Tibial artery (tissue), 4 donors: ENCODE data around the gene NIPAL1.

Experiments used
- DNase-seq, 2 donors: peaks; one replicate each; pipeline ENCODE4 v3.0.0-alpha.2; 2019
- H3K27ac ChIP-seq, 2 donors: fragments of 200-600 bp; sonication (generic) in 1 of 2; 1 replicate in 1 of 2; 2 replicates in 1 of 2; pipeline ENCODE4 v1.5.1; 2018 to 2019; ENCODE audit warnings: mild to moderate bottlenecking in 1 of 2
- H3K27me3 ChIP-seq, 2 donors: fragments of 200-600 bp; sonication (generic) in 1 of 2; one replicate each; pipeline versions ENCODE4 v1.5.1 to v1.6.0; 2016 to 2019
- H3K36me3 ChIP-seq, 3 donors: fragments of 200-600 bp; sonication (generic) in 2 of 3; one replicate each; pipeline ENCODE4 v1.5.1; 2016 to 2019; ENCODE audit warnings: mild to moderate bottlenecking in 2 of 3
- H3K4me1 ChIP-seq, 4 donors: fragments of 200-600 bp; sonication (generic) in 2 of 4; 1 replicate in 3 of 4; 2 replicates in 1 of 4; pipeline ENCODE4 v1.5.1; 2016 to 2019
- H3K4me3 ChIP-seq, 2 donors: fragments of 200-600 bp; sonication (generic) in 1 of 2; 1 replicate in 1 of 2; 2 replicates in 1 of 2; pipeline ENCODE4 v1.5.1; 2018 to 2019; ENCODE audit warnings: mild to moderate bottlenecking in 2 of 2
- H3K9me3 ChIP-seq, 3 donors: fragments of 200-600 bp; sonication (generic) in 1 of 3; one replicate each; pipeline ENCODE4 v1.5.1; 2016 to 2019
- intact Hi-C: fragments of 100-400 bp; cut with DNase I; formaldehyde crosslinking; loops from one replicate; pipeline ENCODE4 v1.15.0; 2023; ENCODE audit warnings: low total_unique reads
- TF ChIP-seq, protein P1 (sequence below), 2 experiments: fragments of 200-600 bp in 1 of 2; fragments of 450-650 bp in 1 of 2; IDR thresholded peaks; one replicate each; pipeline ENCODE4 v1.5.1; 2017 to 2019; ENCODE audit warnings: antibody characterized with exemption in 2 of 2, mild to moderate bottlenecking in 1 of 2, moderate library complexity in 1 of 2

The NIPAL1 gene

DNA sequence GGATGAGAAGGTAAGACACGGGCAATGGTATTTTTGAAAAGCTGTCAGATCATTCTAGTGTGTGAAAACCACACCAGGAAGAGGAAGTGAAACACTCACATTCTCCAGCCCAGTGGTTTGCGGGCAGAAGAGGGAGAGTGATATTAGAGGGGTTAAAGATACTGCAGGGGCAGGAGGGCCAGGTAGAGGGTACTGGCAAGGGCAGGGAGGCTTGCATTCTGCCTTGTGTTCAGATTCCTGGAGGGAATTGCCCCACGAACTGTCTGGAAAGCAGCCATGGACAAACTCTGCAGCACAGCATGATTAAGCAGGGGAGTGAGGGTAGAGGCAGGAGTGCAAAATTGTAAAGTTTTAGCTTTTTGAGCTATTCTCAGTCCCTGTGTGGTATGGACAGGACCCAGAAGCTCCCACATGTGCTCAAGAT is 30.9 kb downstream of the NIPAL1 start:
- H3K9me3 ChIP-seq, result no peaks in the 10 kb centered on the region
- intact Hi-C loops, result no loop called here
- no peaks in the 10 kb centered on the region for H3K27me3 ChIP-seq
- TF ChIP-seq, protein P1, sequence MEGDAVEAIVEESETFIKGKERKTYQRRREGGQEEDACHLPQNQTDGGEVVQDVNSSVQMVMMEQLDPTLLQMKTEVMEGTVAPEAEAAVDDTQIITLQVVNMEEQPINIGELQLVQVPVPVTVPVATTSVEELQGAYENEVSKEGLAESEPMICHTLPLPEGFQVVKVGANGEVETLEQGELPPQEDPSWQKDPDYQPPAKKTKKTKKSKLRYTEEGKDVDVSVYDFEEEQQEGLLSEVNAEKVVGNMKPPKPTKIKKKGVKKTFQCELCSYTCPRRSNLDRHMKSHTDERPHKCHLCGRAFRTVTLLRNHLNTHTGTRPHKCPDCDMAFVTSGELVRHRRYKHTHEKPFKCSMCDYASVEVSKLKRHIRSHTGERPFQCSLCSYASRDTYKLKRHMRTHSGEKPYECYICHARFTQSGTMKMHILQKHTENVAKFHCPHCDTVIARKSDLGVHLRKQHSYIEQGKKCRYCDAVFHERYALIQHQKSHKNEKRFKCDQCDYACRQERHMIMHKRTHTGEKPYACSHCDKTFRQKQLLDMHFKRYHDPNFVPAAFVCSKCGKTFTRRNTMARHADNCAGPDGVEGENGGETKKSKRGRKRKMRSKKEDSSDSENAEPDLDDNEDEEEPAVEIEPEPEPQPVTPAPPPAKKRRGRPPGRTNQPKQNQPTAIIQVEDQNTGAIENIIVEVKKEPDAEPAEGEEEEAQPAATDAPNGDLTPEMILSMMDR (IDR thresholded peaks at IDR 0.05), result no peak
- no peak overlapping the region for H3K27ac ChIP-seq
- no peak overlapping the region for H3K4me3 ChIP-seq
- DNase-seq, result no peak
- H3K4me1 ChIP-seq, result no peaks in the 10 kb centered on the region
- no peaks in the 10 kb centered on the region for H3K36me3 ChIP-seq

DNA sequence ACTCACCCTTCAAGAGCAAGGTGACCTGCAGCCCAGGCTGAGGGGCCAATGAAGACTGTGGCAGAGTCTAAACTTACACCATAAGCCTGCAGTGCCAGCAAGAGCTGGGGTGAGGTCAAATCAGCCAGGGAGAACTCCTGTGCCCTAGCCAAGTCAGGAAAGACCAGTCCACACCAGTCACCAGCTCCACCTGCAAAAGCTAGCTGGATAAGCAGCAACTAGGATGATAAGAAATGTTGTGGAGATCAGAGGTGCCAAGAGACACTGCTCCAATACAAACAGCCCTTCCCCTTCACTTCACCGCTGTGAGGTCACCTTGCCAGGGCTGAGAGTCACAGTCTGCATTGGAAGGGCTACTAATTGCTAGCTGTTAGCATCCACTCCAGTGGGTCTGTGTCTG is 31.3 kb downstream of the NIPAL1 start:
- Histone ChIP-seq H3K4me1 (no peaks in the 10 kb centered on the region), H3K27me3 (no peaks in the 10 kb centered on the region), H3K36me3 (no peaks in the 10 kb centered on the region), H3K27ac (no peak overlapping the region), H3K9me3 (no peaks in the 10 kb centered on the region), H3K4me3 (no peak overlapping the region)
- DNase-seq, result no peak
- TF ChIP-seq, protein P1 (IDR thresholded peaks at IDR 0.05), result no peak
- intact Hi-C loops, result no loop called here

DNA sequence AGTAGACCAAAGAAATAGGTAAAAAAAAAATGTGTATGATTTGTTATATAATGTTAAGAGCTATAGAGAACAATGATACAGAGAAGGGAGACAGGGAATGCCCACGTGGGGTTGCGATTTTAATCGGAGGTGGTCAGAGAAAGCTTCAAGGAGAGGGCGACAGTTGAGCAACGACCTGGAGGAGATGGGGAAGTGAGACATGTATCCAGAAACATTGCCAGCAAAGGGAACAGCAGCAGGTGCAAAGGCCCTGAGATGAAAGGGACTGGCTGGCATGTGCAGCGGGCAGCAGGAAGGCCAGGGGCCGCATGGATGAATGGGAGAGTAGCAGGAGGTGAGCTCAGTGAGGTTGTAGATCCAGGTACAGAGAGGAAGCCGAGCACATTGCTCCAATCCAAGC is 32.9 kb downstream of the NIPAL1 start:
- H3K27me3 ChIP-seq, result no peaks in the 10 kb centered on the region
- no peaks in the 10 kb centered on the region for H3K9me3 ChIP-seq
- intact Hi-C loops, result no loop called here
- H3K27ac ChIP-seq, result no peak overlapping the region
- H3K4me3 ChIP-seq, result no peak overlapping the region
- H3K4me1 ChIP-seq, result no peaks in the 10 kb centered on the region
- no peaks in the 10 kb centered on the region for H3K36me3 ChIP-seq
- no peak for DNase-seq
- TF ChIP-seq, protein P1 (IDR thresholded peaks at IDR 0.05), result no peak

DNA sequence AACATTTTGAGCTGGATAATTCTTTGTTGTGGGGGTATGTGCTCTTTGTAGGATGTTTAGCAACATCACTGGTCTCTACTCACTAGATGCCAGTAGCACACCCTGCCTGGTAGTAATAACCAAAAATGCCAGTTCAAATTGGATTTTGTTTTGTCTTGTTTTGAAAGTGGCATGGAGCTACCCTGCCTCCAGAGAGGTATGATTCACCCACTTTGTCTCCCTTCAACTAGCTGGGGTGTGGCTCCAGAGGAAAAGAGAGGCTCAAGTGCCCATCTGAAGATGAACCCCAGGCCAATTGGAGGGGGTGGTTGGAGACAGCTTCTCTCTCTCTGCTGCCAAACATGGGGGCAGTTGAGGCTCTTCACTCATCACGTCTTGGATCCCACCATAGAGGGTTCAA is 34.5 kb downstream of the NIPAL1 start:
- no peaks in the 10 kb centered on the region for H3K9me3 ChIP-seq
- H3K27me3 ChIP-seq, result no peaks in the 10 kb centered on the region
- intact Hi-C loops, result no loop called here
- no peaks in the 10 kb centered on the region for H3K4me1 ChIP-seq
- H3K36me3 ChIP-seq, result no peaks in the 10 kb centered on the region
- TF ChIP-seq, protein P1 (IDR thresholded peaks at IDR 0.05), result no peak
- no peak for DNase-seq
- no peak overlapping the region for H3K27ac ChIP-seq
- no peak overlapping the region for H3K4me3 ChIP-seq

DNA sequence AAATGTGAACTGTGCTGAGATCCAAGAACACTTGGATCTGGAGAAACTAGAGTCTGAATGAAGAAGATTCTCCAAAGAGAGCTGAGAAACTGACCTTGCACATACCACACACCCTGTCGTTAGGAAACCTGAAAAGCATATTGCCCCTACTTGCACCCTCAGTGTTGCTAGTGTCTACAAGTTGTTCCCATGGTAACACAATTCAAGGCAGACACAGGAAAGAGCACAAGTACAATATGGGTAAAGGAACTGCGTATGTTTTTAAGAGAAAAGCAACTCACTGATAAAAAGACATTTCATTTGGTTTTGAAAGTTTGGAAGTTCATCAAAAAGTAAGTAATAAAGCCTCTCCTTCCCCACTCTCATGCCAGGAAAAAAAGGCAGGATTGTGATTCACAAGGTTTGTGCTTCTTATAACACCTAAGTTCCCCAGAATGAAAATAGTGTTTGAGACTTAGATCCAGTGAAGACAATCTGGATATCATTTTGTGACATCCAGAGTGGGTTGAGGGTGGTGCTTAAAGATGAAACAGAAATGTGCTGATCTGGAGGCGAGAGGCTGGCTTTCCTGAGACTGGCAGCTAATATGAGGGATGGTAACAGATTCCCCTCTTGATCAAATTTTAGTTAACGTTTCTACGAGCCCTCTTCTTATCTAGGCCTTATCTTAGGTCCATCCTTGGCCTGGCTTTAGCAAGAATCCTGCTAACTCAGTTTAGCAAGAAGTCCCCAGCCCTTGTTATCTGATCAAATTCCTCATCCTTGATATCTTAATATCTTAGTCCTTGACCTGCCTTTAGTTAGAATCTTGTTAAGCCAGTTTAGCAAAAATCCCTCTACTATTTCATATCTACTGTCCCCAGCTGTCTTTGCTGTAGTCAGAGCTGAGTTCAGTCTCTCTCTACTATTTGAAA is 42.3 kb downstream of the NIPAL1 start:
- H3K36me3 ChIP-seq, result no peaks in the 10 kb centered on the region
- H3K4me3 ChIP-seq, result no peak overlapping the region
- H3K9me3 ChIP-seq, result no peaks in the 10 kb centered on the region
- intact Hi-C loops, result no loop called here
- no peaks in the 10 kb centered on the region for H3K4me1 ChIP-seq
- TF ChIP-seq, protein P1 (IDR thresholded peaks at IDR 0.05), result no peak
- no peak overlapping the region for H3K27ac ChIP-seq
- DNase-seq, result no peak
- H3K27me3 ChIP-seq, result no peaks in the 10 kb centered on the region
